Natural killer cell treated with Interleukin-12 subunit alpha and Interleukin-12 subunit beta and Interleukin-15 and Interleukin-18, amount 100 ng/mL, for 72 hours (primary cell): Measurements from ENCODE around the gene LRRK2. TPM values are rescaled to one million over a fixed set of nuclear protein-coding genes. Genes with fewer than 3 reads are reported as not detected.
"Not testable (repeated sequence)": the region's sequence is repeated elsewhere in the genome, so short reads cannot be mapped to it uniquely, and the experiment has no call there.

Experiments
- ATAC-seq, 2 donors: fragments of 150-1000 bp; cut with Tn5 transposase in 1 of 2; sonication (Bioruptor Pico), chemical (Tn5 transposase) in 1 of 2; 2 replicates each; pipeline ENCODE4 v1.10.0; 2021
- DNase-seq: peaks from one replicate; pipeline ENCODE4 v3.0.0; 2022; ENCODE audit warnings: low spot score
- H3K27ac Mint-ChIP-seq, 2 donors: 1 replicate in 1 of 2; 2 replicates in 1 of 2; pipeline ENCODE4 v1.8.0; 2022; ENCODE audit warnings: mixed read lengths in 2 of 2, mild to moderate bottlenecking in 1 of 2, moderate library complexity in 1 of 2
- H3K27me3 Mint-ChIP-seq, 2 donors: 1 replicate in 1 of 2; 2 replicates in 1 of 2; pipeline ENCODE4 v1.8.0; 2022; ENCODE audit warnings: mixed read lengths in 2 of 2
- H3K36me3 Mint-ChIP-seq: one replicate; pipeline ENCODE4 v1.8.0; 2022; ENCODE audit warnings: mixed read lengths
- H3K4me1 Mint-ChIP-seq, 2 donors: 1 replicate in 1 of 2; 2 replicates in 1 of 2; pipeline ENCODE4 v1.8.0; 2022; ENCODE audit warnings: low read depth in 2 of 2, mixed read lengths in 2 of 2, mild to moderate bottlenecking in 1 of 2
- H3K4me3 Mint-ChIP-seq: one replicate; pipeline ENCODE4 v1.8.0; 2022; ENCODE audit warnings: mixed read lengths
- H3K9me3 Mint-ChIP-seq: 2 replicates; pipeline ENCODE4 v1.8.0; 2022; ENCODE audit warnings: mixed read lengths
- total RNA-seq, 2 donors: library from RNA; stranded (reverse); gene quantifications; one replicate each; pipeline ENCODE4 v1.2.3, GENCODE V29; 2022

LRRK2 gene
- total RNA-seq, 2 donors from 2014 or later, result 0.29 to 0.47 TPM

GRCh38 chr12:40244526-40245156 lies 19.8 kb downstream of the LRRK2 start:
- not testable (repeated sequence) for ATAC-seq, H3K27ac Mint-ChIP-seq, H3K4me3 Mint-ChIP-seq, H3K4me1 Mint-ChIP-seq, H3K27me3 Mint-ChIP-seq, H3K9me3 Mint-ChIP-seq, DNase-seq, H3K36me3 Mint-ChIP-seq

GRCh38 chr12:40248034-40248433 lies 23.2 kb downstream of the LRRK2 start:
- no peaks in the 10 kb centered on the region for H3K36me3 Mint-ChIP-seq
- H3K9me3 Mint-ChIP-seq, result peaks cover 3% of the 10 kb centered on the region
- H3K27ac Mint-ChIP-seq, result no peak overlapping the region
- ATAC-seq, result no peak
- DNase-seq, result no peak
- no peaks in the 10 kb centered on the region for H3K4me1 Mint-ChIP-seq
- H3K4me3 Mint-ChIP-seq, result no peak overlapping the region
- no peaks in the 10 kb centered on the region for H3K27me3 Mint-ChIP-seq

GRCh38 chr12:40248585-40249297 lies 23.9 kb downstream of the LRRK2 start:
- no peak for ATAC-seq
- no peak for DNase-seq
- no peaks in the 10 kb centered on the region for H3K4me1 Mint-ChIP-seq
- H3K9me3 Mint-ChIP-seq, result peaks cover 3% of the 10 kb centered on the region
- no peaks in the 10 kb centered on the region for H3K36me3 Mint-ChIP-seq
- no peak overlapping the region for H3K4me3 Mint-ChIP-seq
- H3K27ac Mint-ChIP-seq, result no peak overlapping the region
- H3K27me3 Mint-ChIP-seq, result no peaks in the 10 kb centered on the region

- ATAC-seq, H3K27ac Mint-ChIP-seq, H3K27me3 Mint-ChIP-seq, H3K9me3 Mint-ChIP-seq, H3K4me1 Mint-ChIP-seq, H3K4me3 Mint-ChIP-seq, DNase-seq, H3K36me3 Mint-ChIP-seq: not testable (repeated sequence)
Observed at GRCh38 chr12:40250652-40251051, 25.9 kb downstream of the LRRK2 start.

GRCh38 chr12:40253936-40254335 lies 29.1 kb downstream of the LRRK2 start:
- no peak for ATAC-seq
- Mint-ChIP-seq H3K27me3 (no peaks in the 10 kb centered on the region), H3K36me3 (no peaks in the 10 kb centered on the region), H3K27ac (no peak overlapping the region), H3K9me3 (peaks cover 3% of the 10 kb centered on the region), H3K4me3 (no peak overlapping the region), H3K4me1 (no peaks in the 10 kb centered on the region)
- no peak for DNase-seq

- no peaks in the 10 kb centered on the region for H3K4me1 Mint-ChIP-seq
- H3K36me3 Mint-ChIP-seq, result no peaks in the 10 kb centered on the region
- H3K27ac Mint-ChIP-seq, result no peak overlapping the region
- DNase-seq, result no peak
- H3K27me3 Mint-ChIP-seq, result no peaks in the 10 kb centered on the region
- peaks cover 3% of the 10 kb centered on the region for H3K9me3 Mint-ChIP-seq
- ATAC-seq, result no peak
- no peak overlapping the region for H3K4me3 Mint-ChIP-seq
Observed at GRCh38 chr12:40254455-40255085, 29.8 kb downstream of the LRRK2 start.

GRCh38 chr12:40258371-40258770 lies 33.6 kb downstream of the LRRK2 start:
- Mint-ChIP-seq H3K36me3 (no peaks in the 10 kb centered on the region), H3K27ac (no peak overlapping the region), H3K27me3 (no peaks in the 10 kb centered on the region), H3K9me3 (peaks cover 6% of the 10 kb centered on the region), H3K4me3 (no peak overlapping the region), H3K4me1 (no peaks in the 10 kb centered on the region)
- DNase-seq, result no peak
- no peak for ATAC-seq

GRCh38 chr12:40261937-40262336 lies 37.1 kb downstream of the LRRK2 start:
- no peak for ATAC-seq
- Mint-ChIP-seq H3K27me3 (no peaks in the 10 kb centered on the region), H3K27ac (no peak overlapping the region), H3K9me3 (peaks cover 11% of the 10 kb centered on the region), H3K4me3 (no peak overlapping the region), H3K4me1 (no peaks in the 10 kb centered on the region), H3K36me3 (no peaks in the 10 kb centered on the region)
- no peak for DNase-seq

GRCh38 chr12:40262657-40263056 lies 37.9 kb downstream of the LRRK2 start:
- H3K27ac Mint-ChIP-seq, result no peak overlapping the region

GRCh38 chr12:40263616-40264409 lies 39.0 kb downstream of the LRRK2 start:
- H3K27ac Mint-ChIP-seq, result no peak overlapping the region
- no peaks in the 10 kb centered on the region for H3K27me3 Mint-ChIP-seq
- H3K9me3 Mint-ChIP-seq, result peaks cover 15% of the 10 kb centered on the region
- no peak for DNase-seq
- no peak overlapping the region for H3K4me3 Mint-ChIP-seq
- no peaks in the 10 kb centered on the region for H3K36me3 Mint-ChIP-seq
- ATAC-seq, result no peak
- no peaks in the 10 kb centered on the region for H3K4me1 Mint-ChIP-seq

More at GRCh38 chr12:40262657-40263056, 37.9 kb downstream of the LRRK2 start:
- Mint-ChIP-seq H3K36me3 (no peaks in the 10 kb centered on the region), H3K4me1 (no peaks in the 10 kb centered on the region), H3K27me3 (no peaks in the 10 kb centered on the region), H3K9me3 (peaks cover 15% of the 10 kb centered on the region), H3K4me3 (no peak overlapping the region)
- ATAC-seq (no peak), DNase-seq (no peak)

- no peaks in the 10 kb centered on the region for H3K27me3 Mint-ChIP-seq
- no peak overlapping the region for H3K27ac Mint-ChIP-seq
- DNase-seq, result no peak
- H3K4me1 Mint-ChIP-seq, result no peaks in the 10 kb centered on the region
- H3K9me3 Mint-ChIP-seq, result peaks cover 2% of the 10 kb centered on the region
- no peak overlapping the region for H3K4me3 Mint-ChIP-seq
- H3K36me3 Mint-ChIP-seq, result no peaks in the 10 kb centered on the region
- no peak for ATAC-seq
Observed at GRCh38 chr12:40271981-40272664, 47.3 kb downstream of the LRRK2 start.

GRCh38 chr12:40281791-40282364 lies 57.1 kb downstream of the LRRK2 start:
- H3K4me1 Mint-ChIP-seq, result no peaks in the 10 kb centered on the region
- H3K27me3 Mint-ChIP-seq, result no peaks in the 10 kb centered on the region
- no peaks in the 10 kb centered on the region for H3K36me3 Mint-ChIP-seq
- no peak overlapping the region for H3K27ac Mint-ChIP-seq
- DNase-seq, result no peak
- no peaks in the 10 kb centered on the region for H3K9me3 Mint-ChIP-seq
- ATAC-seq, result no peak
- H3K4me3 Mint-ChIP-seq, result no peak overlapping the region

GRCh38 chr12:40286583-40286982 lies 61.8 kb downstream of the LRRK2 start:
- DNase-seq (no peak), ATAC-seq (no peak)
- Mint-ChIP-seq H3K27me3 (no peaks in the 10 kb centered on the region), H3K9me3 (no peaks in the 10 kb centered on the region), H3K36me3 (no peaks in the 10 kb centered on the region), H3K4me3 (no peak overlapping the region), H3K27ac (no peak overlapping the region), H3K4me1 (no peaks in the 10 kb centered on the region)
